Caco-2 (cell line): Measurements from ENCODE around the gene ATP2A1. TPM values are rescaled to one million over a fixed set of nuclear protein-coding genes. Genes with fewer than 3 reads are reported as not detected.
"Not testable (repeated sequence)": the region's sequence is repeated elsewhere in the genome, so short reads cannot be mapped to it uniquely, and the experiment has no call there.

ENCODE experiments used
- BruUV-seq: library from RNA; stranded (reverse); fragments of 400-500 nt; replicated peaks from 2 replicates; lab custom pipeline; 2021; lab: Mats Ljungman, UMichigan
- CTCF ChIA-PET: fragments of 300-600 bp; sonication (Branson Sonifier 250); formaldehyde crosslinking; loops from one replicate; lab custom pipeline; 2022; ENCODE audit warnings: antibody characterized with exemption; lab: Charles Lee
- POLR2A ChIA-PET: fragments of 300-600 bp; sonication (Branson Sonifier 250); formaldehyde crosslinking; loops from one replicate; lab custom pipeline; 2022; ENCODE audit warnings: antibody characterized with exemption; lab: Charles Lee
- DNase-seq, 2 experiments: peaks; one replicate each; pipeline versions ENCODE4 v3.0.0 to v3.0.0-alpha.2; 2020 to 2022
- H3K27me3 ChIP-seq: replicated peaks from 2 replicates; pipeline ENCODE4 v1.6.0; 2011; ENCODE audit warnings: low read length; ENCODE audit not compliant: control insufficient read depth, insufficient read depth
- H3K36me3 ChIP-seq: 2 replicates; pipeline ENCODE4 v1.5.1; 2011; ENCODE audit warnings: low read length; ENCODE audit not compliant: control insufficient read depth, insufficient read depth
- H3K4me1 ChIP-seq: fragments of 250-450 bp; sonication (Bioruptor Pico); 2 replicates; pipeline ENCODE4 v1.5.1; 2020; ENCODE audit warnings: mild to moderate bottlenecking
- H3K4me3 ChIP-seq: 2 replicates; pipeline ENCODE4 v1.5.1; 2011; ENCODE audit warnings: low read depth, mild to moderate bottlenecking, control low read depth, low read length
- H3K9me3 ChIP-seq: fragments of 250-450 bp; sonication (Bioruptor Pico); 2 replicates; pipeline ENCODE4 v1.5.1; 2020; ENCODE audit warnings: mild to moderate bottlenecking, moderate library complexity
- H3K27ac Mint-ChIP-seq: one replicate; pipeline ENCODE4 v1.8.0; 2022; ENCODE audit warnings: mixed read lengths; ENCODE audit not compliant: unreplicated experiment
- H3K27me3 Mint-ChIP-seq: one replicate; pipeline ENCODE4 v1.8.0; 2022; ENCODE audit warnings: mixed read lengths; ENCODE audit not compliant: insufficient read depth, unreplicated experiment
- H3K36me3 Mint-ChIP-seq: one replicate; pipeline ENCODE4 v1.8.0; 2022; ENCODE audit warnings: mild to moderate bottlenecking, mixed read lengths; ENCODE audit not compliant: insufficient read depth, unreplicated experiment
- H3K4me1 Mint-ChIP-seq: one replicate; pipeline ENCODE4 v1.8.0; 2022; ENCODE audit warnings: low read depth, mixed read lengths; ENCODE audit not compliant: unreplicated experiment
- H3K4me3 Mint-ChIP-seq: one replicate; pipeline ENCODE4 v1.8.0; 2022; ENCODE audit warnings: mild to moderate bottlenecking, moderate library complexity, mixed read lengths; ENCODE audit not compliant: unreplicated experiment
- H3K9me3 Mint-ChIP-seq: one replicate; pipeline ENCODE4 v1.8.0; 2022; ENCODE audit warnings: mixed read lengths; ENCODE audit not compliant: unreplicated experiment
- CTCF ChIP-seq, 2 experiments: fragments of 200-600 bp in 1 of 2; IDR thresholded peaks; 1 replicate in 1 of 2; 2 replicates in 1 of 2; pipeline versions ENCODE4 v1.5.1 to v1.8.0; 2011 to 2022; ENCODE audit warnings: antibody characterized with exemption in 1 of 2, control low read depth in 1 of 2, inconsistent platforms in 1 of 2, low read depth in 1 of 2, low read length in 1 of 2, mild to moderate bottlenecking in 1 of 2, moderate library complexity in 1 of 2; ENCODE audit not compliant: insufficient read depth in 1 of 2, severe bottlenecking in 1 of 2, unreplicated experiment in 1 of 2
- intact Hi-C: fragments of 100-400 bp; cut with micrococcal nuclease; formaldehyde crosslinking; loops from one replicate; pipeline ENCODE4 v1.10.0; 2022; ENCODE audit not compliant: unreplicated experiment
- total RNA-seq: library from RNA; stranded (reverse); gene quantifications from 2 replicates; pipeline ENCODE4 v1.2.3, GENCODE V29; 2022

ATP2A1 gene
- total RNA-seq, 1 experiment from 2014 or later, result 2.3 TPM

- H3K4me3 ChIP-seq, result peak within 1 kb of the TSS; percentile 84
- CTCF ChIA-PET, result interaction anchor here (1.5 kb wide), 1 partner anchor 19 kb away, joined by 3 read pairs; no protein-coding TSS in a partner anchor
These were observed 46.6 kb downstream of the ATP2A1 start, which contains the start of gene RABEP2 for GRCh38 chr16:28924762-28925385. TSS of gene RABEP2 (minus strand) at chr16:28925238. CDS start at chr16:28925163, 75 bp downstream.

GRCh38 chr16:28925386-28926228 lies 47.3 kb downstream of the ATP2A1 start:
- Histone ChIP-seq H3K4me3 (peak overlapping the region; percentile 84), H3K36me3 (no peaks in the 10 kb centered on the region), H3K4me1 (peaks cover 11% of the 10 kb centered on the region), H3K27me3 (no peaks in the 10 kb centered on the region), H3K9me3 (no peaks in the 10 kb centered on the region)
- Mint-ChIP-seq H3K9me3 (no peaks in the 10 kb centered on the region), H3K4me1 (peaks cover 14% of the 10 kb centered on the region), H3K36me3 (peaks cover 22% of the 10 kb centered on the region), H3K4me3 (peak overlapping the region; percentile 95), H3K27ac (peak overlapping the region; percentile 94), H3K27me3 (no peaks in the 10 kb centered on the region)
- peak in 1 of 2 experiments; percentile 86 for DNase-seq
- ChIA-PET POLR2A (interaction anchor here (0.6 to 1.1 kb wide), 2 partner anchors 18 to 926 kb away, joined by 3 to 4 read pairs; no protein-coding TSS in a partner anchor), CTCF (no interaction called here)
- intact Hi-C loops, result loop anchor here (1.0 kb wide), 1 partner anchor 20 kb away; no protein-coding TSS in a partner anchor
- no peak for TF ChIP-seq CTCF (IDR thresholded peaks at IDR 0.05; ENCODE audit: insufficient read depth in 1 of 2, low read depth in 1 of 2, low read length in 1 of 2, severe bottlenecking in 1 of 2, unreplicated experiment in 1 of 2)
- BruUV-seq, result TSS peak; percentile 88

More at GRCh38 chr16:28924762-28925385, 46.6 kb downstream of the ATP2A1 start, which contains the start of gene RABEP2:
- Mint-ChIP-seq H3K4me3 (peak within 1 kb of the TSS; percentile 95), H3K4me1 (peaks cover 14% of the 10 kb centered on the region), H3K9me3 (no peaks in the 10 kb centered on the region), H3K27ac (peak within 1 kb of the TSS; percentile 94), H3K36me3 (peaks cover 23% of the 10 kb centered on the region), H3K27me3 (no peaks in the 10 kb centered on the region)
- Histone ChIP-seq H3K36me3 (no peaks in the 10 kb centered on the region), H3K27me3 (no peaks in the 10 kb centered on the region), H3K4me1 (peaks cover 11% of the 10 kb centered on the region), H3K9me3 (no peaks in the 10 kb centered on the region)
- no TSS peak for BruUV-seq
- TF ChIP-seq CTCF (IDR thresholded peaks at IDR 0.05; ENCODE audit: insufficient read depth in 1 of 2, low read depth in 1 of 2, low read length in 1 of 2, severe bottlenecking in 1 of 2, unreplicated experiment in 1 of 2), result no peak
- intact Hi-C loops, result loop anchor here (1.0 kb wide), 2 partner anchors 20 to 25 kb away; partner anchors contain the start of gene NFATC2IP
- POLR2A ChIA-PET, result interaction anchor here (1.1 kb wide), 1 partner anchor 19 kb away, joined by 4 read pairs; no protein-coding TSS in a partner anchor
- peak; percentile 99 for DNase-seq

GRCh38 chr16:28926284-28926683 lies 48.0 kb downstream of the ATP2A1 start:
- H3K9me3 Mint-ChIP-seq, H3K27me3 ChIP-seq, POLR2A ChIA-PET, BruUV-seq, intact Hi-C loops, H3K27me3 Mint-ChIP-seq, H3K36me3 ChIP-seq, H3K9me3 ChIP-seq, CTCF ChIA-PET, DNase-seq: not testable (repeated sequence)
- peaks cover 11% of the 10 kb centered on the region for H3K4me1 ChIP-seq
- peaks cover 18% of the 10 kb centered on the region for H3K36me3 Mint-ChIP-seq
- peak overlapping the region; percentile 95 for H3K4me3 Mint-ChIP-seq
- peak overlapping the region; percentile 84 for H3K4me3 ChIP-seq
- H3K4me1 Mint-ChIP-seq, result peaks cover 10% of the 10 kb centered on the region
- H3K27ac Mint-ChIP-seq, result peak overlapping the region; percentile 94
